ELF-1 (cell line): ENCODE results near the gene OCLN.
"Not testable (repeated sequence)": the region's sequence is repeated elsewhere in the genome, so short reads cannot be mapped to it uniquely, and the experiment has no call there.

Experiments
- DNase-seq: peaks from one replicate; pipeline ENCODE4 v3.0.0-alpha.2; 2016; ENCODE audit warnings: low read depth, low spot score

The OCLN gene

GRCh38 chr5:69528609-69529008 is 36.0 kb downstream of the OCLN start:
- no peak for DNase-seq

GRCh38 chr5:69530561-69531405 is 38.2 kb downstream of the OCLN start:
- no peak for DNase-seq

DNA sequence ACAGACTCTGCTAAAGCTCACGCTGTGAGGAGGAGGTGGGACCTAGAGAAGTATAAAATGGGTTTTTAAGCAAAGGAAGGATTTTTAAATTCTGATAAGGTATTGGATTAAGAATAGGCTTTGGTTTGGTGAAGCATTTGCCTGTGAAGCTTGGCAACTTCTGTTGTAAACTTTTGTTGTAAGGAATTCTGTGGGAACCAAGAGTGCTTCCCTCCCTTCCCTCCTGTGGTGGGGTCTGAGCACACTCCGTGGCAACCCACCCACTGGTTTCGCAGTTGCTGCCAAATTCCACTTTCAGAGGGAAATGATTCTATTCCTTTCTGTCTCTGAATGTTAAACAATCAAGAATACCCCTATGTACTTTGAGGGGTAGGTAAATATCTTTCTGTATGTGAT is 38.8 kb downstream of the OCLN start:
- DNase-seq, result no peak

- DNase-seq, result not testable (repeated sequence)
Observed at GRCh38 chr5:69537911-69538310, 45.3 kb downstream of the OCLN start.

DNA sequence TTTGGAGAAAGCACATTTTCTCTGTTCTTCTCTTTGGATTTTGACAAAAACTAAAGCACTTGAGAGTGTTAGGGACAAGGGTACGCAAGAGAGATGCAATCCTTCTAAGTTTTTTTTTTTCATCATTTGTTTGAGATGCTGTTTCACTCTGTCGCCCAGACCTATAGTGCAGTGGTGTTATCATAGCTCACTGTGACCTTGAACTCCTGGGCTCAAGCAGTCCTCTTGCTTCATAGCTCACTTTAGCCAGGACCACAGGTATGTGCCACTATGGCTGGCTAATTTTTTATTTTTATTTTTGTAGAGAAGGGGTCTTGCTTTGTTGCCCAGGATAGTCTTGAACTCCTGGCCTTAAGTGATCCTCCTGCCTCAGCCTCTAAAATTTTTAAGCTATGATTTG is 46.1 kb downstream of the OCLN start:
- not testable (repeated sequence) for DNase-seq

- not testable (repeated sequence) for DNase-seq
Observed at GRCh38 chr5:69541347-69541746, 48.8 kb downstream of the OCLN start.

- not testable (repeated sequence) for DNase-seq
Observed at GRCh38 chr5:69542838-69543618, 50.4 kb downstream of the OCLN start.

- not testable (repeated sequence) for DNase-seq
Observed at GRCh38 chr5:69544602-69545001, 52.0 kb downstream of the OCLN start.

DNA sequence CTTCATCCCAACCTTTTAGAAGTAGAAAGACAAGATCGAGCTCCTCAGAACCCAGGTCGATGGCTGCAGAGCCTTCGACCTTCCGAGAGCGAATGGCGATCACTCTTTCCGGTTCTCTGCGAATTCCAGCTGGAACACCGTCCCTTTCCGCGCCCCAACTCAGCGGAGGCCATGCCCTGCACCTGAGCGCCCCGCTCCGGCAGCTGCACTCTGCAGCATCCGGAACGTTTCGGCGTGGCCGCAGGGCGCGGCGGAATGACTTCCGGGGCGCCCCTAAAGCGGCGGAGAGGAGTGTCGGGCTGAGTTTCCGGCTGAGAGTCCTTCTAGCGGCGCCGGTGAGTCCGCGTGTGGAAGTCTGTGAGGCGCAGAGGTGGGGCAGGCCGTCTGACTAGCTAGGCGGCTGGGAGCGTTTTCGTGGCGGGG is 67.3 kb downstream of the OCLN start, which contains the start of gene GTF2H2C:
TSS of gene GTF2H2C (plus strand) at position 284 of the 423 bp plus-strand sequence. CDS start 4,942 bp downstream, outside the sequence.
- DNase-seq, result peak; percentile 88

DNA sequence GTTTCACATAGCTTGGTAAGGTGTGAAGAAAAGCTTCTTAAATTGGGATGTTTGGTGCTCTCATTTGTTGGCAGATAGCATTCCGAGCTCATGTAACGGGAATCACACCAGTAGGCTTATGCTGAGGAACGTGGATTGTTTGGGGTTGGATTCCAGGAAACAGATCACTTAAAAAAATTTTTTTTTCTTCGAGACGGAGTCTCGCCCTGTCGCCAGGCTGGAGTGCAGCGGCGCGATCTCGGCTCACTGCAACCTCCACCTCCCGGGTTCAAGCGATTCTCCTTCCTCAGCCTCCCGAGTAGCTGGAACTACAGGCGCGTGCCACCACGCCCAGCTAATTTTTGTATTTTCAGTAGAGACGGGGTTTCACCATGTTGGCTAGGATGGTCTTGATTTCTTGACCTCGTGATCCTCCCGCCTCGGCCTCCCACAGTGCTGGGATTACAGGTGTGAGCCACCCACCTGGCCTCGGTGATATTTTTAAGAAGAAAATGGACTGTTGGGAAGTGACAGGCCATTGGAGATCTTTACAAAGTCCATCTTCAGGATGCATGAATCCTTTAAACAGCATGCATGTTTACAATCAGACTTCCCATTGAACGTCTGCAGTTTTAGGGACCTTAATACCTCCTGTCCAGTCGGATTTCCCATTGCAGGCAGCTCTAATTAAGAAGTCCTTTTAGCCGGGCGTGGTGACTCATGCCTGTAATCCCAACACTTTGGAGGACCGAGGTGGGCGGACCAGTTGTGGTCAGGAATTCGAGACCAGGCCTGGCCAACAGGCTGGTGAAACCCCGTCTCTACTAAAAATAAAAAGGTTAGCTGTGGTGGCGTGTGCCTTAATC is 68.2 kb downstream of the OCLN start:
- peak; percentile 26 for DNase-seq

GRCh38 chr5:69566172-69566571 is 73.6 kb downstream of the OCLN start:
- DNase-seq, result not testable (repeated sequence)

DNA sequence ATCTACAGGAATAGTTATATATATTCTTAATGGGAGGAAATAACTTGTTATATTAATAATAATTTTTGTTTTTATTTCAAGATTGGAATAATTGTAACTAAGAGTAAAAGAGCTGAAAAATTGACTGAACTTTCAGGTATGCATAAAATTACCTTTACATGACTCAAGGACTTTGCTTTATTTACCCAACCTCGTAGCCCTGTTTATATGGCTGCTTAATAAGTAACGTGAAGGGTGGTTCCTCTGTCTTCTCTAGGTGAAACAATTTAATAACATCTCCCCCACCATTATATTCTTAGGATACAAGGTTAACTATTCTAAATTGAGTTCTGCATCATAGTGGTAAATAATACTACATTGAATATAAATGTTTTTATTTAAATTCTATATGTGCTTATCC is 75.5 kb downstream of the OCLN start:
- DNase-seq, result not testable (repeated sequence)

DNA sequence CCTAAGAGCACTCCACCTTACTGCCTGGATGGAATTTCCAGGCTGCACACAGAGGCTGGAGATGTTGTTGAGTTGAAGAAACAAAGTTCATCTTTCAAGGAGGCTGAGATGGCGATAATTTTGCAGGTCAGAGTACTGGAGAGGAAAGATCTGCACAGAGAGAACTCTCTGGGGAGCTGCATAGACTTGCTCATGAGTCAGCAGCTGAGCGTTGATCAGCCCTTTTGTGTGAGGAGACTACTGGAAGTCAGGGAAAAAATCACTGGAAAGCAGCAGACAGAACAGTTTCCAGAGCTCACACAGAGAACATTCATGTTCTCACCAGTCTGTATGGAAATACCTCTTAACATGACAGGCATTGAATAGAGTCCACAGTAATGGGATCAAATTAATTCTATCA is 90.8 kb downstream of the OCLN start:
- DNase-seq, result not testable (repeated sequence)

GRCh38 chr5:69596114-69596840 is 103.7 kb downstream of the OCLN start:
- DNase-seq, result not testable (repeated sequence)

GRCh38 chr5:69601947-69602346 is 109.4 kb downstream of the OCLN start:
- not testable (repeated sequence) for DNase-seq

- not testable (repeated sequence) for DNase-seq
Observed at GRCh38 chr5:69606839-69607238, 114.2 kb downstream of the OCLN start.
